Endothelial cell of umbilical vein (primary cell): Measurements from ENCODE around the gene PABPN1. TPM values are rescaled to one million over a fixed set of nuclear protein-coding genes. Genes with fewer than 3 reads are reported as not detected.
A peak's percentile ranks its signal among the peaks of the same experiment; 100 is the strongest.

ENCODE experiments used
- BruUV-seq: library from RNA; stranded (reverse); fragments of 400-500 nt; replicated peaks from 2 replicates; lab custom pipeline; 2021; lab: Mats Ljungman, UMichigan
- CTCF ChIA-PET: fragments of 300-600, 350-600 bp; sonication (Branson Sonifier 250); formaldehyde crosslinking; loops from one replicate; lab custom pipeline; 2021; ENCODE audit warnings: antibody characterized with exemption, inconsistent platforms; lab: Charles Lee
- POLR2A ChIA-PET: fragments of 300-600, 350-600 bp; sonication (Branson Sonifier 250); formaldehyde crosslinking; loops from one replicate; lab custom pipeline; 2021; ENCODE audit warnings: antibody characterized with exemption, inconsistent platforms; lab: Charles Lee
- DNase-seq: peaks from one replicate; pipeline ENCODE4 v3.0.0-alpha.2; 2011; ENCODE audit warnings: low read depth, low spot score
- FAIRE-seq: peaks from 2 replicates; lab custom pipeline; 2011; peaks lifted over from hg19 to GRCh38; lab: Jason Lieb, UNC
- H2AFZ ChIP-seq: 2 replicates; pipeline ENCODE4 v1.6.0; 2012; ENCODE audit warnings: low read depth, low read length, control low read depth, inconsistent platforms
- H3K27ac ChIP-seq: 2 replicates; pipeline ENCODE4 v1.5.1; 2011; ENCODE audit warnings: low read depth, mild to moderate bottlenecking, control low read depth, low read length, moderate library complexity; ENCODE audit not compliant: insufficient read depth
- H3K27me3 ChIP-seq, 2 experiments: 2 replicates each; pipeline versions ENCODE4 v1.6.0 to v1.6.1; 2011; ENCODE audit warnings: low read length in 2 of 2, mixed read lengths in 1 of 2; ENCODE audit not compliant: control insufficient read depth in 2 of 2, insufficient read depth in 2 of 2
- H3K36me3 ChIP-seq, 2 experiments: 2 replicates in 1 of 2; 3 replicates in 1 of 2; pipeline ENCODE4 v1.5.1; 2011; ENCODE audit warnings: low read length in 2 of 2, mild to moderate bottlenecking in 1 of 2, moderate library complexity in 1 of 2; ENCODE audit not compliant: control insufficient read depth in 2 of 2, insufficient read depth in 2 of 2; ENCODE audit errors: extremely low read depth in 1 of 2
- H3K4me1 ChIP-seq: 3 replicates; pipeline ENCODE4 v1.5.1; 2011; ENCODE audit warnings: mild to moderate bottlenecking, low read length; ENCODE audit not compliant: control insufficient read depth, insufficient read depth; ENCODE audit errors: extremely low read depth
- H3K4me2 ChIP-seq: 2 replicates; pipeline ENCODE4 v1.6.1; 2011; ENCODE audit warnings: low read length, control low read depth, mixed read lengths; ENCODE audit not compliant: insufficient read depth
- H3K4me3 ChIP-seq, 3 experiments: fragments of 200-600 bp in 1 of 3; sonication (generic), shearing (Covaris generic) in 1 of 3; replicated peaks in 1 of 3; 2 replicates each; pipeline ENCODE4 v1.5.1; 2011 to 2016; ENCODE audit warnings: control low read depth in 3 of 3, low read length in 3 of 3, mild to moderate bottlenecking in 2 of 3, inconsistent platforms in 1 of 3, low read depth in 1 of 3, moderate library complexity in 1 of 3; ENCODE audit not compliant: insufficient read depth in 1 of 3
- H3K79me2 ChIP-seq: 2 replicates; pipeline ENCODE4 v1.6.0; 2012; ENCODE audit warnings: low read length, inconsistent platforms; ENCODE audit not compliant: control insufficient read depth, insufficient read depth
- H3K9ac ChIP-seq: replicated peaks from 2 replicates; pipeline ENCODE3; 2011; ENCODE audit warnings: low read length, control low read depth; ENCODE audit not compliant: insufficient read depth; ENCODE audit errors: extremely low read depth
- H3K9me1 ChIP-seq: replicated peaks from 3 replicates; pipeline ENCODE4 v1.6.0; 2011; ENCODE audit warnings: mild to moderate bottlenecking, low read length; ENCODE audit not compliant: control insufficient read depth, insufficient read depth; ENCODE audit errors: extremely low read depth
- H3K9me3 ChIP-seq: replicated peaks from 2 replicates; pipeline ENCODE4 v1.5.1; 2012; ENCODE audit warnings: low read length, inconsistent platforms; ENCODE audit not compliant: control insufficient read depth, insufficient read depth
- H4K20me1 ChIP-seq: replicated peaks from 2 replicates; pipeline ENCODE3; 2011; ENCODE audit warnings: mild to moderate bottlenecking, low read length; ENCODE audit not compliant: control insufficient read depth, insufficient read depth; ENCODE audit errors: extremely low read depth
- CTCF ChIP-seq, 2 donors: IDR thresholded peaks; 1 replicate in 1 of 2; 2 replicates in 1 of 2; pipeline ENCODE4 v1.5.1; 2011; ENCODE audit warnings: low read length in 2 of 2, mild to moderate bottlenecking in 2 of 2, moderate library complexity in 2 of 2, control low read depth in 1 of 2, inconsistent platforms in 1 of 2, low read depth in 1 of 2; ENCODE audit not compliant: insufficient read depth in 1 of 2; ENCODE audit errors: extremely low read depth in 1 of 2
- EZH2 ChIP-seq: IDR thresholded peaks from 2 replicates; pipeline ENCODE4 v1.6.1; 2012; ENCODE audit warnings: borderline replicate concordance, low read depth, mild to moderate bottlenecking, moderate library complexity, low read length, inconsistent platforms; ENCODE audit not compliant: severe bottlenecking
- FOS ChIP-seq: IDR thresholded peaks from 2 replicates; pipeline ENCODE4 v1.6.1; 2011; ENCODE audit warnings: mild to moderate bottlenecking, low read length, moderate library complexity, borderline replicate concordance; ENCODE audit not compliant: insufficient read depth
- GATA2 ChIP-seq: IDR thresholded peaks from 2 replicates; pipeline ENCODE4 v1.7.0; 2011; ENCODE audit warnings: low read depth, mild to moderate bottlenecking, moderate library complexity, mixed read lengths, low read length; ENCODE audit not compliant: insufficient read length, insufficient read depth
- MYC ChIP-seq: IDR thresholded peaks from one replicate; pipeline ENCODE4 v1.6.1; 2011; ENCODE audit warnings: mild to moderate bottlenecking, low read depth, low read length
- POLR2A ChIP-seq: IDR thresholded peaks from 2 replicates; pipeline ENCODE4 v1.6.1; 2012; ENCODE audit warnings: low read depth, mild to moderate bottlenecking, control low read depth, low read length
- POLR2AphosphoS5 ChIP-seq: IDR thresholded peaks from 2 replicates; pipeline ENCODE4 v1.6.1; 2012; ENCODE audit warnings: low read depth, mild to moderate bottlenecking, control low read depth, low read length, moderate library complexity; ENCODE audit not compliant: insufficient read depth
- dilution Hi-C: fragments of 300-500 bp; cut with MboI; formaldehyde crosslinking; loops from one replicate; pipeline ENCODE4 v1.15.0; 2019; ENCODE audit warnings: low sequenced_read_pairs; ENCODE audit not compliant: extremely low pct_ligation_motif_present
- intact Hi-C: fragments of 100-400 bp; cut with micrococcal nuclease; formaldehyde crosslinking; loops from one replicate; pipeline ENCODE4 v1.10.0; 2022
- polyA plus RNA-seq, 4 experiments: library from polyadenylated mRNA; depleted of rRNA in 3 of 4; stranded (reverse) in 3 of 4; unstranded in 1 of 4; fragments of >200 nt; gene quantifications; 2 replicates each; pipeline versions ENCODE4 v1.2.1 to v1.2.3, GENCODE V29; 2011 to 2012; ENCODE audit warnings: missing spikeins in 1 of 4
- total RNA-seq: library from RNA; stranded (reverse); gene quantifications from 2 replicates; pipeline ENCODE4 v1.2.3, GENCODE V29; 2021

PABPN1 gene
- total and polyA plus RNA-seq, 2 donors (not counting 3 experiments of a cell fraction or from before 2014, with no cell fraction given): 231 TPM

GRCh38 chr14:23299211-23299957 is 21.9 kb upstream of the PABPN1 start:
- TF ChIP-seq POLR2A: no peak
- TF ChIP-seq CTCF (IDR thresholded peaks at IDR 0.05; ENCODE audit: extremely low read depth in 1 of 2, insufficient read depth in 1 of 2, low read depth in 1 of 2, low read length in 2 of 2): peak; percentile 11 to 18
- Histone ChIP-seq H3K9me3 (no peaks in the 10 kb centered on the region), H3K9me1 (no peaks in the 10 kb centered on the region), H3K4me3 (no peak overlapping the region), H3K9ac (no peak overlapping the region), H2AFZ (no peak overlapping the region), H3K36me3 (no peaks in the 10 kb centered on the region), H3K27me3 (no peaks in the 10 kb centered on the region), H3K4me1 (peaks cover 11% of the 10 kb centered on the region), H3K79me2 (no peaks in the 10 kb centered on the region), H4K20me1 (no peaks in the 10 kb centered on the region), H3K27ac (no peak overlapping the region), H3K4me2 (no peak overlapping the region)
- ChIA-PET POLR2A (no interaction called here), CTCF (interaction anchor here (0.6 to 4.0 kb wide), 9 partner anchors 12 to 185 kb away, joined by 3 to 53 read pairs (median 5); partner anchors contain the start of gene HOMEZ)
- intact Hi-C loops (loop anchor here (1.0 kb wide), 1 partner anchor 112 kb away; no protein-coding TSS in a partner anchor), dilution Hi-C loops (no loop called here)
- DNase-seq (peak; percentile 46), FAIRE-seq (no peak)
- no TSS peak for BruUV-seq

DNA sequence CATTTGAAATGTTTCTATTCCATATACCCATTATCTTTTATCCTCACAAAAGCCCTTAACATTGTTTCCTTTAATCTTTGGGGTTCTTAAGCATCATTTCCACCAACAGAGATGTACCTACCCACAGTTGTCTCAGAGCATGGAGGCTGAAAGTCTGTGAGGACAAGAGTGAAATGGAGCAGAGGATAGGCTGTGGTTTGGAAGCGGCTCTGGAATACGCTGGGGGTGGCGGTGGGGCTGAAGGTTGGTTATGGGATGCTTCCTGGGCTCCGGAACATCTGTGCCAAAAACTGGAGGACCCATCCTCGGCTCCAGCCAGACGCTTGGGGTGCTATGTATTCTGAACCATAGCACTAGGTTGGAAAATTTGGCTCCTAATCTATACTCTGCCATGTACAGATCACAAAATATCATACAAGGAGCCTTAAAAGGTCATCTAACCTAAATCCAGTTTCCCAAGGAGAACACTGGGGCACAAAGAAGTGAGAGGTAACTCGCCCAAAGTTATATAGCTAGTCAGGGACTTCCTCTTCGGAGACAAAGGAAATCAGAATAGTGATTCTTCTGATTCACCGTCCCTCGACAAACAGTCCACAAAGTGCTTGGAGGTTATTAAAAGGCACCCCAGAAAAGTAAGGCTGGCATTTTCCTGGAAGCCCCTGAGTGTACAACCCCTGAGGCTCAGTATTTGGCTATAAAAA is 21.1 kb upstream of the PABPN1 start:
- dilution Hi-C loops (no loop called here), intact Hi-C loops (loop anchor here (1.0 kb wide), 1 partner anchor 113 kb away; no protein-coding TSS in a partner anchor)
- H3K27me3 ChIP-seq: no peaks in the 10 kb centered on the region
- no peaks in the 10 kb centered on the region for H3K79me2 ChIP-seq
- H3K9me1 ChIP-seq: no peaks in the 10 kb centered on the region
- FAIRE-seq (no peak), DNase-seq (no peak)
- ChIA-PET CTCF (interaction anchor here (0.6 to 4.0 kb wide), 12 partner anchors 12 to 231 kb away, joined by 3 to 53 read pairs (median 4); partner anchors contain the start of genes ACIN1, C14orf119, HOMEZ and PABPN1), POLR2A (no interaction called here)
- H3K9me3 ChIP-seq: no peaks in the 10 kb centered on the region
- H2AFZ ChIP-seq: no peak overlapping the region
- H3K4me1 ChIP-seq: peaks cover 11% of the 10 kb centered on the region
- TF ChIP-seq EZH2: no peak
- TF ChIP-seq CTCF (IDR thresholded peaks at IDR 0.05; ENCODE audit: extremely low read depth in 1 of 2, insufficient read depth in 1 of 2, low read depth in 1 of 2, low read length in 2 of 2): no peak
- TF ChIP-seq GATA2: no peak
- TF ChIP-seq POLR2A: no peak
- no peak for TF ChIP-seq MYC
- no peak for TF ChIP-seq POLR2AphosphoS5
- TF ChIP-seq FOS: no peak
- peak overlapping the region; percentile 90 for H3K4me2 ChIP-seq
- H3K27ac ChIP-seq: peak overlapping the region; percentile 75
- no TSS peak for BruUV-seq
- no peaks in the 10 kb centered on the region for H3K36me3 ChIP-seq
- H3K4me3 ChIP-seq: peak overlapping the region; percentile 16 to 79 (median 76)
- H4K20me1 ChIP-seq: no peaks in the 10 kb centered on the region
- peak overlapping the region; percentile 92 for H3K9ac ChIP-seq
